SK-N-SH (cell line): ENCODE results near the gene EFHD1.

Experiments
- EP300 ChIP-seq, 2 experiments: IDR thresholded peaks; 2 replicates each; pipeline versions ENCODE4 v1.4.0 to v1.6.1; 2012; ENCODE audit warnings: borderline replicate concordance in 1 of 2, low read depth in 1 of 2, low read length in 1 of 2
- RFX5 ChIP-seq: IDR thresholded peaks from 2 replicates; pipeline ENCODE4 v1.6.1; 2012; ENCODE audit warnings: mild to moderate bottlenecking, improper control_type of control experiment, low read length
- TF ChIP-seq, protein P1 (sequence below): fragments of 150-350 bp; IDR thresholded peaks from 2 replicates; pipeline ENCODE4 v1.6.1; 2017; ENCODE audit warnings: antibody characterized with exemption, low read length, low read depth, borderline replicate concordance
- TF ChIP-seq, protein P2 (sequence below): fragments of 200-600 bp; sonication (generic); IDR thresholded peaks from 2 replicates; pipeline ENCODE4 v1.6.1; 2017; ENCODE audit warnings: antibody characterized with exemption, mild to moderate bottlenecking, moderate library complexity

GRCh38 chr2:232587512-232587911 lies 45.9 kb upstream of the EFHD1 start:
- TF ChIP-seq, protein P1, sequence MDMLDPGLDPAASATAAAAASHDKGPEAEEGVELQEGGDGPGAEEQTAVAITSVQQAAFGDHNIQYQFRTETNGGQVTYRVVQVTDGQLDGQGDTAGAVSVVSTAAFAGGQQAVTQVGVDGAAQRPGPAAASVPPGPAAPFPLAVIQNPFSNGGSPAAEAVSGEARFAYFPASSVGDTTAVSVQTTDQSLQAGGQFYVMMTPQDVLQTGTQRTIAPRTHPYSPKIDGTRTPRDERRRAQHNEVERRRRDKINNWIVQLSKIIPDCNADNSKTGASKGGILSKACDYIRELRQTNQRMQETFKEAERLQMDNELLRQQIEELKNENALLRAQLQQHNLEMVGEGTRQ = no peak
- TF ChIP-seq, protein P2, sequence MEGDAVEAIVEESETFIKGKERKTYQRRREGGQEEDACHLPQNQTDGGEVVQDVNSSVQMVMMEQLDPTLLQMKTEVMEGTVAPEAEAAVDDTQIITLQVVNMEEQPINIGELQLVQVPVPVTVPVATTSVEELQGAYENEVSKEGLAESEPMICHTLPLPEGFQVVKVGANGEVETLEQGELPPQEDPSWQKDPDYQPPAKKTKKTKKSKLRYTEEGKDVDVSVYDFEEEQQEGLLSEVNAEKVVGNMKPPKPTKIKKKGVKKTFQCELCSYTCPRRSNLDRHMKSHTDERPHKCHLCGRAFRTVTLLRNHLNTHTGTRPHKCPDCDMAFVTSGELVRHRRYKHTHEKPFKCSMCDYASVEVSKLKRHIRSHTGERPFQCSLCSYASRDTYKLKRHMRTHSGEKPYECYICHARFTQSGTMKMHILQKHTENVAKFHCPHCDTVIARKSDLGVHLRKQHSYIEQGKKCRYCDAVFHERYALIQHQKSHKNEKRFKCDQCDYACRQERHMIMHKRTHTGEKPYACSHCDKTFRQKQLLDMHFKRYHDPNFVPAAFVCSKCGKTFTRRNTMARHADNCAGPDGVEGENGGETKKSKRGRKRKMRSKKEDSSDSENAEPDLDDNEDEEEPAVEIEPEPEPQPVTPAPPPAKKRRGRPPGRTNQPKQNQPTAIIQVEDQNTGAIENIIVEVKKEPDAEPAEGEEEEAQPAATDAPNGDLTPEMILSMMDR = no peak
- TF ChIP-seq EP300 (IDR thresholded peaks at IDR 0.05; ENCODE audit: borderline replicate concordance in 1 of 2, low read depth in 1 of 2, low read length in 1 of 2) (no peak), RFX5 (no peak)
